Measurements from ENCODE around the gene PRG3. TPM values are rescaled to one million over a fixed set of nuclear protein-coding genes. Genes with fewer than 3 reads are reported as not detected.
A peak's percentile ranks its signal among the peaks of the same experiment; 100 is the strongest.
"Not testable (repeated sequence)": the region's sequence is repeated elsewhere in the genome, so short reads cannot be mapped to it uniquely, and the experiment has no call there.

Gene PRG3
- polyA plus RNA-seq, 3 donors, result 0.23 to 1.0 (median 0.59) TPM

DNA sequence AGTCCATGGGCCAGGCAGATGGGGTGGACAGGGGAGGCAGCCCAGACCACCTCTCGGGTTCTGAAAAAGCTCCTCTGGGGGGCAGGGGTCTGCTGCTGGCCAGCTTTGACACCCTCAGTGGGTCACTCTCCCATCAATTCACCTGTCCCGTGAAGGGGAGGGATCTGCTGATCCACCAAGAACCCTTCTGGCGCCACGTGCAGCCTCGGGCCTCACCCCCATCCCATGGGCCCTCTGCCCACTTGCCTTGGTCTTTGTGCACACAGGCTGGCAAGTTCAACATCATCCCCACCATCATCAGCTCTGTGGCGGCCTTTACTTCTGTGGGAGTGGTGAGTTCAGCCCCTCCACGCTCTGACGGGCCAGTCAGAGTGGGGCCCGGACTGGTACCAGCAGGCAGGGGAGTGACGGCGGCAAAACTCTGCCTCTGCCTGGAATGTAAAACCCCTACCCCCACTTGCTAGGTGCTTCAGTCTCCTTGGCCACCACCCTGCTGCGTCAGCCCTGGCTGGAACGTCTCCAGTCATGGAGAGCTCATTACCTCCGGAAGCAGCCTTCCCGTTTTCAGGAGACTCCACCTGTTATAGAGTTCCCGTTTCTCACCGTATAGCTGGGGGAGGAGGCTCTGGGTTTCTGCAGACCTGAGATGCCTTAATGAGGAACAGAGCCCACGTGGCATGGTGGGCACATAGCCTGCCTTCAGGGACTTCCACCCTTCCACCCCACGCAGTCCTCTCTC is 12.7 kb downstream of the PRG3 start:
- no peak for DNase-seq (ENCODE audit: extremely low read depth in 1 of 11, low read depth in 9 of 11, low spot score in 4 of 11)

DNA sequence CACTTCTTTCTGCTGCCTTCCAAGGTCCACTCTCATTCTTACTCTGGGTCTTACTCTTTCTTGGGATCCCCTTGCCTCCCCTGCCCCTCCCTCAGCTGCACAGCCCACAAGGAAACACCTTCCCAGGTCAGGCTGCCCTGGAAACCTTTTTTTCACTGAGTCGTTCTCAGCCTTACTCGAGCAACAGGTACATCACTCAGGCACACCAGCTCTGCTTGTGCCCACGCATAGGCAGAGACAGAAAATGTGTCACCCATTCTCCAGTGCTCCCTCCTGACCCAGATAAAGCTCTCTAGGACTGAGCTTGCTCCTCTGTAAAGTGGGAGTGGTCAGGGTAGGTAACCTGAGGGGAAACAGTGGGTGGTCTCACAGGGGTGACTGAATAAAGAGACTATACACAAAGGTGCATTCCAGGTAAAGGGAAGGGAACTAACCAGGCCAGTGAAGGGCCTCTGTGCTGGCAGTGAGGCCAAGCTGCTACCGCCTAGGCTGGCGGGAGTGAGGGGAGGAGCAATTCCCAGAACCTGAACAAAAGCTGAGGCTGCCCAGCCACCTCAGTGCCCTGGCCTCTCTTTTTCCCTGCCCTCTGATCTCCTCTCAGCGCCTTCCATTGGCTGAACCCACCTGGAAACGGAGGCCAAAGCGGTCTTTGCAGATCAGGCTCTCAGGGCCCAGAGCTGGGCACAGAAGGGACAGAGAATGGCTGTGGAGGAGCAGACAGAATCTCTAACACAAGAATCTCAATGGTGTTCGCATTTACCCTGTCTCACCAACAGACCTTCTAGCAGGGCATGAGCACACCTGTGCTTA is 15.9 kb downstream of the PRG3 start:
- no peak for DNase-seq (ENCODE audit: extremely low read depth in 1 of 11, low read depth in 9 of 11, low spot score in 4 of 11)

GRCh38 chr11:57363131-57364080 is 17.5 kb downstream of the PRG3 start:
- DNase-seq (ENCODE audit: extremely low read depth in 1 of 11, low read depth in 9 of 11, low spot score in 4 of 11), result no peak

DNA sequence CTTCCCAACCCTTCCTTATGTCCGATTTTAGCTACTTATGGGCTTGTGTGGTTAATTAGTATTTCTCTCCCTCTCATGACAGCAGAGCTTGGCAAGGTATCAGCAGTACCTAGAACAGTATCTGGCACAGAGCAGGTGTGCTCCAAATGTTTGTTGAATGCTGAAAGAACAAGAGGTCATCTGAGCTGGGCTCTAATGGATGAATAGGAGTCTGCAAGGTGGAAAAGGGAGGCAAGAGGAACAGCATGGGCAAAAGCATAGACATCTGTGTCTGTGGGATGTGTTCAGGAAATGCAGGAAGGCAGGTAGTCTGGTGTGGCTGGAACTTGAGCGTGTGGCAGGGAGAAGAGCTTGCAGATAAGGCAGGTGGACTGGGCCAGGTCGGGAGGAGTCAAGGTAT is 19.0 kb downstream of the PRG3 start:
- DNase-seq (ENCODE audit: extremely low read depth in 1 of 11, low read depth in 9 of 11, low spot score in 4 of 11), result no peak

GRCh38 chr11:57361420-57361819 is 19.5 kb downstream of the PRG3 start:
- not testable (repeated sequence) for DNase-seq (ENCODE audit: extremely low read depth in 1 of 11, low read depth in 9 of 11, low spot score in 4 of 11)

DNA sequence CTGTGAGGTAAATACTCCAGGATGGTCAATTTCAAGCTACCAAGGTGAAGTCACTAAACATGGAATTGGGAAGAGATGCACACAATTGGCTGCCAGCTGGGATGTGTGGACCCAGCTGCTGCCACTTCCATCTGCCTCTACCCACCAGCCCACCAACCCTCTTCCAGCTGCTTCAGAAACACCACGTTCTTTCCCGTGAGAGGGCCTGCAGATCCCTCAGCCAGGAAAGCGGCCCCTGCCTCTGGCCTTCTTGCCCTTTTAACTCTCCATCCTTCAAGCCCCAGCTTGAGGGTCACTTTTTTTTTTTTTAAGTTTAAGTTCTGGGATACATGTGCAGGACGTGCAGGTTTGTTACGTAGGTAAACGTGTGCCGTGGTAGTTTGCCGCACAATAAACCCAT is 20.0 kb downstream of the PRG3 start:
- no peak for DNase-seq (ENCODE audit: extremely low read depth in 1 of 11, low read depth in 9 of 11, low spot score in 4 of 11)

GRCh38 chr11:57359896-57360690 is 20.9 kb downstream of the PRG3 start:
- no peak for DNase-seq (ENCODE audit: extremely low read depth in 1 of 11, low read depth in 9 of 11, low spot score in 4 of 11)

DNA sequence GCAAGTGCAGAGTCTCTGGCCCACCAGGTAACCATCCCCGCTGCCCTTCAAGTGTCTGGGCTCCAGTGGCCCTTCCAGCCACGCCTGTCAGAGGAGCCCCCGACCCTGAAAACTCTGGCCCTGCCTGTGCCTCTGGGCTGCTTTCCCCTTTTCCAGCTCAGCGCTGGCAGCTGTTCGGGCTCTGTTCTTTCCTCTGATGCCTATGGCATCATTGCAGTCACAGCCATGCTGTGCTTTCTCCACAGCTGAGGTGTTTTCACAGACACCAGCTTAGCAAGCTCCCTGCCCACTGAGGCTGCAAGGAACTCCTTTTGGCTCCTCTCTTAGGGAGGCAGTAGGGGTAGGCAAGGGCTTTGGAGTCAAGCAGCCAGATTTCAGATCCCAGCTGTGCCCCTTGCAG is 21.6 kb downstream of the PRG3 start:
- no peak for DNase-seq (ENCODE audit: extremely low read depth in 1 of 11, low read depth in 9 of 11, low spot score in 4 of 11)

- DNase-seq (ENCODE audit: extremely low read depth in 1 of 11, low read depth in 9 of 11, low spot score in 4 of 11), result no peak
These were observed 22.0 kb downstream of the PRG3 start for GRCh38 chr11:57358991-57359390.

- DNase-seq (ENCODE audit: extremely low read depth in 1 of 11, low read depth in 9 of 11, low spot score in 4 of 11), result no peak
These were observed 22.4 kb downstream of the PRG3 start for GRCh38 chr11:57358543-57358961.

- no peak for DNase-seq (ENCODE audit: extremely low read depth in 1 of 11, low read depth in 9 of 11, low spot score in 4 of 11)
These were observed 23.1 kb downstream of the PRG3 start for GRCh38 chr11:57357856-57358255.

DNA sequence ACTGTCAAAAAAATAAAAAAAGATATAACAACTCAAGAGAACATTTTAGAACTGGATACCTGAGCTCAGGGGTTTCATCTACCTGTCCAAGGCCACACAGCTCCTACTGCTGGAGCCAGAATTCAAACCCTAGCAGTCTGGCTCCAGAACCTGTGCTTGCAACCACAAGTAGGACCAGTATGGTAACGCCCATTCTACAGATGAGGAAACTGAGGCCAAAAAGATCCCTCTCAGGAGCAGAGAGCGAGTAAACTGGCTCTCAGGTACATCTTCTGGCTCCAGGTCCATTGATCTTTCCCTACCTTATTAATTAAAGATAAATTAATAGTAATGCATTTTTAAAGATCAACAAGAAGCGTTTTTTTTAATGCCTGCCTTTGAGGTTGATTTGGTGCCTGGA is 23.6 kb downstream of the PRG3 start:
- DNase-seq (ENCODE audit: extremely low read depth in 1 of 11, low read depth in 9 of 11, low spot score in 4 of 11), result no peak

- no peak for DNase-seq (ENCODE audit: extremely low read depth in 1 of 11, low read depth in 9 of 11, low spot score in 4 of 11)
These were observed 24.7 kb downstream of the PRG3 start for GRCh38 chr11:57356268-57356667.

GRCh38 chr11:57354699-57355098 is 26.3 kb downstream of the PRG3 start:
- DNase-seq (ENCODE audit: extremely low read depth in 1 of 11, low read depth in 9 of 11, low spot score in 4 of 11), result no peak

GRCh38 chr11:57353852-57354251 is 27.1 kb downstream of the PRG3 start:
- no peak for DNase-seq (ENCODE audit: extremely low read depth in 1 of 11, low read depth in 9 of 11, low spot score in 4 of 11)

DNA sequence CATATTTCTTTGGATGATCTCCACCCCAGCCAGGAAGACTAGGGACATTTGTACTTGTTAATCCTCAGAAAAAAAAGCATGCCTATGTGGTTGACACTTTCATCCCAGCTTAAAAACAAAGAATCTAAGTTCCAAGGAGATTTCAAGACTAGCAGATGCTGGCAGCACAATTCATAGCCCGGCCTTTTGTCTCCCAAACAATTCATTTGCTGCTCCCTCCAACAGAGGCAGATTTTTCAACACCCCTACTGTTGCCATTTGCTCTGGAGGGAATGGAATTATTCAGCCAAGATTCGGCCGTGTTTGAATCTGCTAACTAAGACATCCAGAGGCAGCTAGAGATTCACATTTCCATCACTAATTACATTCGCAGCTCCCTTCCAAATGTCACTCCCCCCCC is 27.5 kb downstream of the PRG3 start:
- no peak for DNase-seq (ENCODE audit: extremely low read depth in 1 of 11, low read depth in 9 of 11, low spot score in 4 of 11)

DNA sequence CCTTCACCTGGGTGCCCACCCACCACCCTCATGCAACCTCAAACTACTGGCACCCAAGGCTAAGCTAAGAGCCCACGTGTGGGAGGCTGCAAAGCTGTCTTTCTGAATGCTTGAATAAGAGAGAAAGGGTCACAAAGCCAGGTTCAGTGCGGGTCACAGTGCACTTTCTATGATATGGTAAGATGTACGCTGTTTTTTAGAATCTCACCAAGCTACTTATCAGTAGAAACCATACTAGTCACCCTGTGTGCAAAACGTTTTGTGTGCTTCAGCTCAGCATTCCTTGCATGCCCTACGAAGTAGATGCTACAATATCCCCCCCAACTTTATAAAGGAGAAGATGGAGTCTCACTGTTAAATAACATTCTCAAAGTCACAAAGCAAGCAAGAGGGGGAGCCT is 27.9 kb downstream of the PRG3 start:
- DNase-seq (ENCODE audit: extremely low read depth in 1 of 11, low read depth in 9 of 11, low spot score in 4 of 11), result no peak

DNA sequence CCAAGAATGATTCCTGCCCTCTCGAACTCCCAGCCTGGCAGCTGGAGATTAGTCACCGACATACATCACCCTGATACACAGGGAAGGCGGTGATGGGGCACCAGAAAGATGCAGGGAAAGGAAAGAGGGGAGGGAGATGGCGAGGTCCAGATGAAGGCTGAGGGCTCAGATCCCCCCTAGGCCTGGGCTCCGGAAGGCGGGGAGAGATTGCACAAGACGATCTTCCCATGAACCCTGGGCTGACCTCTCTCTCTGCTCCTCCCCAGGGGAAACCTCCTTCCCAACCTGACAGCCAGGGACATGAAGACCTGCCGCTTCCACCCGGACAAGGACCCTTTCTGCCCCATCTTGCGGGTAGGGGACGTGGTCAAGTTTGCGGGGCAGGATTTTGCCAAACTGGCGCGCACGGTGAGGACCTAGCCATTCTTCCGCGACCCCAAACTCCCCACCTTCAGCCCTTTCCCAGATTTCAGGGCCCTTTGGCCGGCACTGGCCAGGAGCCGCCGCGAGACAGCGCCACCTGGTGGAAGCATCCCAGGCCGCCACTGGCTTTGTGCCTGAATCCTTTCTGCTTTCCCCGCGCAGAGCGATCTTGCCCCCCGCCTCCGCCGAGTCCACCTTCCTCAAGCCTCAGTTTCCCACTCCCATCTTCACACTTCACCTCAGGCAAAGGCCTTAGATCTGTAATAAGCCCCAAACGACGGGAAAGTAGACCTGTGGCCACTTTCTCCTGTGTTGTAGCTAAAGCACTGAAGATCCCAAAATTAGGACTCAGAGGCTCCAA is 31.3 kb downstream of the PRG3 start:
- peak in 4 of 11 donors; percentile 45 to 53 (median 46) for DNase-seq (ENCODE audit: extremely low read depth in 1 of 11, low read depth in 9 of 11, low spot score in 4 of 11)
